ENCODE results near the gene COL2A1.

Gene COL2A1

GRCh38 chr12:48004053-48004941 is at the start of gene COL2A1:
Gene COL2A1 (minus strand): TSS chr12:48004476. CDS start chr12:48004321, 155 bp downstream.
- peak in 2 of 6 experiments; percentile 27 to 43 for DNase-seq

- no peak for DNase-seq
These were observed 49.6 kb upstream of the COL2A1 start for GRCh38 chr12:48053883-48054282.

- DNase-seq: no peak
These were observed 48.8 kb upstream of the COL2A1 start for GRCh38 chr12:48053122-48053521.

DNA sequence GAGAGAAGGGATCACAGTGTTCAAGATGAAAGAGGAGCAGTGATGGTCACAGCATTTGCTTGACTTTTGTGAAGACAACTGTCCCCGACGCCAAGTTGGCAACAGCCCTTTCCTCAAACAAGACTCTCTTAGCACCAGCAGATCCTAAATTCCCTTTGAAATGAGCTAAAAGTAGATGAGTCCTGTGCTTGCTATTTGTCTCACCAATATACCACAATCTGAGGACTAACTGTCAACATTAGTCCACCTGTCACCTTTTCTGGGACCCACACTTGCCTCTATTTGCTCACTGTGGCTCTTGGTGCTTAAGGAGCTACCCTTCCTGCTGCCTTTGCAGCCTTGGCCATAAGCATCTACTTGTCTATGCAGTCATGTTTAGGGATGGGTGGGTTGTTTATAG is 47.4 kb upstream of the COL2A1 start:
- DNase-seq: no peak

DNA sequence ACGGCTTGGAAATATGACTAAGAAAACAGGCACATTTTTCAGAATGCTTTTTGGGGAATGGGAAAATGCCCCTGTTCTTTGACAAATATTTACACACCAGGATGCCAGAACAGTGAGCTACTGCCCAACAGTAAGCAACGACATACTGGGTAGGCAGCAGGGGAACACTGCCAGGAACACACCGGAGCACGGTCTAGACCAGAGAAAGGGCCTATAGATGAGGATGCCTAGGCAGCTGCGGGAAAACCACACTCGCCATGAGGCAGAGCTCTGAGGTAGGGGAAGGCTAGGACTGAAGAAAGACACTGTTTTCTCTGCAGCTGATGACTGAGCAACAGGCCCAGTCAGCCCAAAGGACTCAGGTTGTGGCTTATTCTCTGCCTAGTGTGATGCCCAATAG is 45.9 kb upstream of the COL2A1 start:
- DNase-seq: no peak

- no peak for DNase-seq
These were observed 41.8 kb upstream of the COL2A1 start for GRCh38 chr12:48045965-48046518.

DNA sequence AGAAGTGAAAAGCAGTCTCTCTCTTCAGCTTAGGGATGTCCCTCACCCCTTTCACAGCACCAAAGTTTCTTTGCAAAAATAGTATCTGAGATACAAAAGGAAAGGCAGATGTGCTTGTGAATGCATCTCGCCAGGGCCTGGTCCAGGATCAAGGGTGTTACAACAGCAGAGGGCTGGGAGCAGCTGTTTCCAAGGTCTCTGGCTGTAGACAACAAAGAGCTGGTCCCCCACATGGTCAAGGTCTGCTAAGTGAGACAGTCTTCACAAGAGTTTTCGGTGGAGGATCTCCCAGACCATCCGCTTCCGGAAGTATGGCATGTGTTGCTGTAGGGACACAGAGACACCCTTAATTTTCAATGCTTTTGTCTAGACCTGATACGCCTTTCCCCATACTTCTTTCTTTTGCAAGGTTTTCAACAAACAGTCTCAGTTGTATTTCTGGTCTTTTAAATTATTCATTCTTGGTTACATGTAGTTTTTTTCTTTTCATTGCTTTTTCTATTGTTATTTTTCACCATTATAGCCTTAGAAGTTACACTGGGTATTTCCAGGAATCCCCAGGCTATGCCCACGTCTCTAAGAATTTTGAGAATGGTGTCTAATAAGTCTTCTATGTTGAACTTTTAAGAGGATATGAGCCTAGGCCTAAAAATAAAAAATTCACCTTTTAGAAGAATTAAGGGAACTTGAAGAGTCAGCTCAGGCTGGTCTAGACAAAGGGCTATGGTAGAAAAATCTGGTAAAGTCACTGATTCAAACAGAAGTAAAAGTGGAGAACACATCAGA is 41.0 kb upstream of the COL2A1 start:
- DNase-seq: no peak

GRCh38 chr12:48044396-48044795 is 40.1 kb upstream of the COL2A1 start:
- DNase-seq: no peak

DNA sequence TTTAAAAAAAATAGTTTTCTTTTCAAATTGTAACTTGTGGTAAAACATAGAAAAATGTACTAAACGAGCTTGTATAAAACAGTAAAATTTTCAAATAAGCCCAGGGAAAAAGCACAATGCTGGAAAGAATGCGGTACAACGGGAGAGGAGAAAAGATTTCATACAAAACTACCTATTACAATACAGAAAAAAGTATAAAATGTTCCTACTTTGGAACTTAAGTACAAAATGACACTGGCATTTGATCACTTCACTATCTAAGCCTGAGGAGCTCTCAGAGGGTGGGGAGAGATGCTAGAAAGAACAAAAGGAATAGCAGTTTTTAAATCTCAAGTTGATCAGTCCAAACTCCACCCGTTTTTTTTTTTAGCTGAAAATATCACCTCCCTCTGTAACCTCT is 39.5 kb upstream of the COL2A1 start:
- DNase-seq: no peak

DNA sequence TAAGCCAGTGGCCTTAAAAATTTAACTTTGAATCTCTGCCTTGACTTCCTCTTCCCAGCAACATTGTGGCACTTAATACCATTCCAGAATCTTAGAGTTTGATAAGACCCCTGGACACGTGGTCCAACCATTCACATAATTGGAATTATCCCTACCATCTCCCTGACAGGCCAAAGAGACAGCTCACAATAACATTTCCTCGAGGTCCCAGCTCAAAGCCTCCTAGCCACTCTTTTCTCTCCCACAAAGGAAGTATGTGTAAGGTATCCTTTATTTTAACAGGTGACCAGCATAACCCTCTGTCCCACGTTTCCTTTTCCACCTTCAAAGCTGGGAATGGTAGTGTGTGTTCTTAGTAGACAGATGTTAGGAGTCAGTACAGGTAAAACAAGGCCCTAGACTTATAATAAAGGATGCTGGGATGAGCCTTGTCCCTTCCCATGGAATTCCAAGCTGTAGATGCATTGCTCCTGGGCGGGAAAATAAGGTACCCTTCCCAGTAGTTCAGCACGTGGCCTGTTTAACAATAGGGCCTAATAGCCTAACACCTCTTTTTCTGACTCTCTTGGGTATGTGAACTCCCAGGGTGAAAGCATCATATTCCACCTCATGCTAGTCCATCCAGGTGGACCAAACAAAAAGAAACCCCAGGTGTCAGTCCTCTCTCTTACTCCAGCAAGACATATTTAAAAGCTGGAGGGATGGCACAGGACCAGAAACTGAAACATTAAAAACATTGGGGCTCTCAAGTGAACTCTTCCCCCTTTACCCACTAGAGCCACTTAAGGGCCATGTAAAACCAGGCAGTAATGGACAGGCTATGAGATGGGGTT is 37.5 kb upstream of the COL2A1 start:
- DNase-seq: no peak

DNA sequence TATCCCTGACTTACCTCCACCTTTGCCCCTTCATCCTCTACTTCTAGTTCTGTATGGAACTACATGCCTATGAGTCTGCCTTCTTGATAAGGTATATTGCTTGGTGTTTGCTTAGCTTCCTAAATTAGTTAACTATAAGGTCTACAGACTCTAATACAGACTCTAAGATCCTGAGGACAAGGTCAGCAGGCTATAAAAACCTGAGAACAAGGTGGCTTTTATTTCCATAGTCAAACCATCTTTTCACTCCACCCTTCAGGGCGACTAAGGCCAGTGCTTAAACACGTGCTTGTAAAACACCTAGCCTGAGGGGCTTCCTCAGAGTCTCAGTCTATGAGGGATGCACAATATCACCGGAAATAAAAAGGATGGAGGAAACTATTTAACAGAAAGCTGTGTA is 36.1 kb upstream of the COL2A1 start:
- no peak for DNase-seq

GRCh38 chr12:48039151-48039550 is 34.9 kb upstream of the COL2A1 start:
- no peak for DNase-seq

DNA sequence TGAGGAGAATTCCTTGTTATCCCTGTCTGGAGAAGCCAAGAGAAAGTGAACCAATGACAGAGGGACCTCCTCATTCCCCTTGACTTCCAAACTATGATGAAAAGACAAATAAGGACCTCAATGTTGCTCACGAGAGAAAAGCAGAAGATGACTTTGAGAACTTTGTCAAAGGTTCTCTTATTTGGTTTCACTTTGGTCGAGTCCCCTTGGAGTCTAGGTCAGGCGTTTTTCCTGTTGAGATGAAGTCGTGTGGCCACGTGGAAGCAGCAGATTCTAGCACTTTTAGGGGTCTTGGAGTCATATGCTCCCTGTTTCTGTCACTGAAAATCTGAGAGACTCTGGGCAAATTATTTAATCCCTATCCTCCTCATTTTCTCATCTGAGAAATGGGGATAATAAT is 33.8 kb upstream of the COL2A1 start:
- DNase-seq: no peak

DNA sequence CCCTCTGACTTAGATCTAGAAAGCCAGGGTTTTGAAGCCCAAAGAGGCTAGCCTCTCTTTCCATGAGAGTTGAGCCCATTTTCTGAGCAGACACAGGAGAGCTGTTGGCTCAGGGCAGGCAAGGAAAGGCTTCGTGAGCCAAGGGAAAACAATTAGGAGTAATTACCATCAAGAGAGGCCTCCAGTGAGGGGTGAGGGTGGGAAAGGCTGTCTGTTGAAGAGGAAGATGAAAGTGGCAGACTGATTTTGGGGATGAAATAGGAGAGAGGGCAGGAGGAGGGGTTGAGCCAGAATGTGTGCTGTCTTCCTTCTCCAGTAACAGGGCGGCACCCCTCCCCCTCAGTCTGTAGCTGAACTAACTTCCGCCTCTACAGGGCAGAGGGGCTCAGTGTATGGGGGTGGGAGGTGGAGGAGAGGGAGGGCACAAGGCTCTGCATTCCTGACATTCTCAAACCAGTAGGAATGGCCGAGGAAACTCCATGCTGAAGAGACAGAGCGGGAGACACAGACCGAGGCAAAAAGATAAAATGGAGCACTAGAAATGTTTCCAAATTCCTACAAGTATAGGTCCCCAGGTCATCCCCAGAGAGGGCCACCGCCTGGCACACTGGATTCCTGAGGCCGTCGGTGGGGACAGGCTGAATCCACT is 33.1 kb upstream of the COL2A1 start:
- DNase-seq: no peak

- DNase-seq: no peak
These were observed 32.5 kb upstream of the COL2A1 start for GRCh38 chr12:48036818-48037217.

DNA sequence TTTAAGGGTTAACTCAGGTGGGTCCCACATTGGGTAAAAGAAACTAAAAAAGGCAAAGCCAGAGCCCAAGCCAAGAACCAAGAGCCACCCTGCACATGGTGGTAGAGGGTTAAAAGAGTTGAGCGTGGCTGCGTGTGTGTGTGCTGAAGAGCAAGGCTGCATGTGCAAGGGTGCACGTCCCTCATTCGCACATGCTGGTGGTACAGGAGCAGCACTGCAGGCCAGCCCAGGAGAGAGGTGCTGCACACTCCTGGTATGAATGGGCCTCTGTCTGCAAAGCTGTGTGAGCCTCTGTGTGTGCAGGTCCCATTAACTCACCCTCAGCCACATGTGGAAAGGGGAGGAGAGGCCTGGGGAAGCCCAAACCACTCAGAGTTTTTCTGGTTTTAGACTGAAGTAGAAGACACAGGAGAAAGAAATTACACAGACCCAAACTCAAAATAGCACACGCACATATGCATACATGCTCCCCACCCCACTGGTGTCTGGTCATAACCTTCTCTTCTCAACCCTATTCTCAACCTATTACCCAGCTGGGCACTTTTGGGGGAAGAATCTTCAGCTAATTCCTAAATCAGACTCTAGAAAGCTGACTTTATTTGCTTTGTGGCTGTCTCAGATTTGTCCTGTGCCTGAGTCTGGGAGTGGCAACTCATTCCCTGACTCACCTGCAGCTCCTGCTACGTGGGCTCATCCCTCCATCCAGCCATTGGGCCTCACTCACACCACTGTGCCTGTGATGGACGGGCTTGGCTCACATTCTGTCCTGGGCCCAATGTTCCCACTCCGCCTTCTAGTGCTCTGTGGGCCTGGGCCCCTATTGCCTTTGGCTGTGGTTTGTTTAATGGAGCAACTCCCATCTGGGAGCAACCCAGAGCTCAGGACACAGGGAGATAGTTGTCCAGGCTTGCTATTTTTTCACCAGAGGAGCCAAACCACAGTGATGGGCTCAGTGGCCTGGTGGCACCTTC is 30.8 kb upstream of the COL2A1 start:
- no peak for DNase-seq

DNA sequence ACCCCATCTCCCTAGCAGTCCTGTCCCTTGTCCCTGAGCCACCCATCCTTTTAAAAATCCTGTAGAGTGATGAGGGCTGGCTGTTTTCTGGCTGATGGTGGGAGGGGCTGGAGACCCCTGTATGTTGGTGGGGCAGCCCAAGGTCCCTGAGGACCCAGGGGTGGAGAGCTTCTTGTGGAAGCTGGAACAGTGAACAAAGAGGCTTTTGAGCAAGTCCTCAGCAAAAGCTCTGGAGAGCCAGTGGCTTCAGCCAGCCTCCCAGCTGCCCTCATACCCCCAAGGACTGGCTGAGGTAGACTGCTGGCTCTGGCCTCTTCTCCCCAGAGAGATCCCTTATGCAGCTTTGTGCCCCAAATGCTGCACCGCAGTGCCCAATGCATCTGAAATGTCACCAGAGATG is 29.2 kb upstream of the COL2A1 start:
- DNase-seq: no peak

DNA sequence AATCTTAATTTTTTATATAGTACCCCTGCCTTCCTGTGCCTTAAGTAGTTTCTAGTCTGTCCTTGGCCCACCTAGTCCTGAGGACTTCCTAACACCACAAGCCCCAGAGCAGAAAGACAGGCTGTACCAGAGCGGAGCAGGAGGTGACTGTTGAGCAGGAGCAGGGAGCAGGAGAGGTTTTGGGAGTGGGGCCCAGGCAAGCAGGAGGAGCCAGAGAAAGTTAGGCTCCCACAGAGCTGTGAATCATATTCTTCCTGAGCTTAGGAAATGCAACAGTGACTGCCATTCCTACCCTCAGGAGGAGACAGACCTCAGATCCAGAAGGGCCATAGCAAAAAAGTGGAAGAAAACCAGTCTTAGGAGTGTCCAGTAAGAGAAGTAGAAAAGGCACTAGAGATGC is 28.3 kb upstream of the COL2A1 start:
- no peak for DNase-seq

DNA sequence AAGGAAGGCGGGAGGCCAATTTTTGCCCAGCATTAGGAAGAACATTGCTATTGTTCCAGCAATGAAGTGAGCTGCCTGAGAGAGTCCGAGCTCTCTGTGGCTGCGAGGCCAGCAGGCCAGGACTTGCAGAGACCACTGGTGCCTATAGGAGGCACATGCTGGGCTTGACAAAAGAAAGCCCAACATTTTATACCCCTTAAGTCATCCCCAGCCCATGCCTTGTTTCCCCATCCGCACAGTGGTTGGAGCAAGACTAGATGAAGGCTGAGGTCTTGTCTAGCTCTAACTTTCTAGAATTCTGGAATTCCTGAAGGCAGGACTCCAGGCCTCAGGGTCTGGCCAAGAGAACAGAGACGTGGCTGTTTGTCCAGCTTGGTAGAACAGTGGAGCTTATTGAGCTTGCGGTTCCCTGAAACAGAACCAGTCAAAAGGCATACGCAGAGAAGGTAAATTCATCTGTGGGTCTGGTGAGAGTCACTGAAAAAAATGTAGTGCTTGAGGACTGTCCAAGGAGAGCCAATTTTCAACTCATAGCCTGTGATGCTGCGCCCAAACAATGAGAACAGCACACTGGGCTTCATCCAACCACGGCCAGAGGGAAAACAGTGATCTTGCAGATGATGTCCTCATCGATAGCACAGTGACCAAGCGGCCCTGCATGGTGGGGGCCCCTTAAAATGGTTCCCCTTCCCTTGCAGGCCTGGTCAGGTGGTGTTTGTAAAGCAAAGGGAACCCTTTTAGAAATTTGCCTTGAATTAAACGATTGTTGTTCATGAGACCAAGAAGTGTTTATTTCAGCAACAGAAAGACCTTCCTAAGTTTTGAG is 27.1 kb upstream of the COL2A1 start:
- DNase-seq: no peak

GRCh38 chr12:48030173-48030650 is 25.9 kb upstream of the COL2A1 start:
- no peak for DNase-seq

Data from stimulated activated naive CD4-positive, alpha-beta T cell (primary cell).